ENCODE data around the gene WDR46. TPM values are rescaled to one million over a fixed set of nuclear protein-coding genes. Genes with fewer than 3 reads are reported as not detected.

Gene WDR46
- total and polyA plus RNA-seq, 2 of the 8 experiments (the other 6 are each of a cell fraction or from before 2014, with no cell fraction given), result 69.7 to 91.0 TPM

DNA sequence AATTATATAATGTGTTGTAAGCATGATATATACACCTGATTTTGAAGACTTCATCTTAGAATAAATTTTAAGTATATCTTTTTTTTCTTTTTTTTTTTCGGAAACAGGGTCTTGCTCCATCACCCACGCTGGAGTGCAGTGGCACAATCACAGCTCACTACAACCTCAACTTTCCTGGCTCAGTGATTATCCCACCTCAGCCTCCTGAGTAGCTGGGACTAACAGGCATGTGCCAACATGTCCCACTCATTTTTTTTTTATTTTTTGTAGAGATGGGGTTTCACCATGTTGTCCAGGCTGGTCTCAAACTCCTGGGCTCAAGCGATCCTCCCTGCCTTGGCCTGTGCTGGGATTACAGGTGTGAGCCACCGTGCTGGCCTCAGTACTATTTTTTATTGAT, 34.4 kb downstream of the WDR46 start:
- DNase-seq (ENCODE audit: low read depth in 1 of 2, low spot score in 2 of 2), result no peak
- TF ChIP-seq SP1 (IDR thresholded peaks at IDR 0.05; ENCODE audit: low read depth, low read length) (no peak), KDM1A (IDR thresholded peaks at IDR 0.05; ENCODE audit: borderline replicate concordance, low read length) (no peak), BCL11A (IDR thresholded peaks at IDR 0.05; ENCODE audit: low read depth in 2 of 2, low read length in 2 of 2) (no peak), TAF7 (optimal IDR thresholded peaks at IDR 0.05; ENCODE audit: borderline replicate concordance, low read depth, low read length) (no peak), KDM5A (IDR thresholded peaks at IDR 0.05; ENCODE audit: low read length) (no peak), PHF8 (conservative IDR thresholded peaks at IDR 0.05; ENCODE audit: low read depth, low read length) (no peak)
- H2BK120ac ChIP-seq (replicated peaks; ENCODE audit: low read depth, low read length), result no peak overlapping the region
- no peak overlapping the region for H2BK15ac ChIP-seq (ENCODE audit: low read length)
- H2AK5ac ChIP-seq (ENCODE audit: low read depth, low read length), result no peak overlapping the region
- H2BK20ac ChIP-seq (ENCODE audit: low read length), result no peak overlapping the region
- POLR2A ChIA-PET (ENCODE audit: partially characterized antibody), result interaction anchor here (1.0 to 3.9 kb wide), 7 partner anchors 8 to 283 kb away, joined by 3 to 25 read pairs (median 4); partner anchors contain the start of genes B3GALT4, RPS18 and VPS52
- no peak overlapping the region for H2AFZ ChIP-seq (ENCODE audit: low read length)
- peaks cover 3% of the 10 kb centered on the region; the same call in 1 of the 2 replicates for H3K23me2 ChIP-seq (ENCODE audit: low read depth, low read length)
- peaks cover 0 to 3% (median under 1%) of the 10 kb centered on the region in 4 experiments; a peak in 2 of 8 replicates for H3K36me3 ChIP-seq (ENCODE audit: control insufficient read depth in 2 of 4, insufficient read depth in 4 of 4, low read length in 3 of 4)
- CTCF ChIA-PET (ENCODE audit: partially characterized antibody), result interaction anchor here (0.7 to 1.3 kb wide), 4 partner anchors 9 to 182 kb away, joined by 3 read pairs; no protein-coding TSS in a partner anchor
- H3K23ac ChIP-seq (ENCODE audit: insufficient read length), result no peak overlapping the region
- H3K4me1 ChIP-seq (replicated peaks in 1 of 4; ENCODE audit: control insufficient read depth in 3 of 4, insufficient read depth in 4 of 4, low read length in 3 of 4), result peaks cover 0 to 4% (median 2%) of the 10 kb centered on the region in 4 experiments; a peak in 1 of 7 replicates
- no peaks in the 10 kb centered on the region for H3K79me2 ChIP-seq (ENCODE audit: control insufficient read depth in 1 of 2, insufficient read depth in 2 of 2, low read length in 2 of 2)
- no peaks in the 10 kb centered on the region for H3K27me3 ChIP-seq (replicated peaks in 1 of 4; ENCODE audit: control insufficient read depth in 3 of 4, extremely low read depth in 1 of 4, insufficient read depth in 3 of 4, low read length in 3 of 4)
- no peak overlapping the region for H4K91ac ChIP-seq (replicated peaks; ENCODE audit: insufficient read length, low read length)
- FAIRE-seq, result no peak
- no peak overlapping the region for H3K27ac ChIP-seq (ENCODE audit: low read depth, low read length)
- no peaks in the 10 kb centered on the region for H3K79me1 ChIP-seq (ENCODE audit: low read depth, low read length)
- no peak overlapping the region for H3K4me3 ChIP-seq (ENCODE audit: extremely low read depth in 1 of 4, insufficient read depth in 2 of 4, low read depth in 3 of 4, low read length in 4 of 4)
- H4K5ac ChIP-seq (ENCODE audit: insufficient read length, low read depth, low read length), result no peak overlapping the region
- no peak overlapping the region for H3K4me2 ChIP-seq (ENCODE audit: insufficient read depth in 1 of 2, low read depth in 2 of 2, low read length in 2 of 2)
- 100% methylated on average over 4 of the region's 4 CpGs; no CpG with 5 or more reads in 1 of the 2 experiments for WGBS, 2 experiments (ENCODE audit: extremely low coverage in 1 of 2, insufficient coverage in 1 of 2, insufficient read length in 1 of 2, insufficient replicate concordance in 2 of 2, low coverage in 1 of 2, low lambda C conversion rate in 2 of 2, missing lambda C conversion rate in 1 of 2)
- no peak overlapping the region for H3K14ac ChIP-seq (ENCODE audit: insufficient read length)
- H2BK12ac ChIP-seq (ENCODE audit: low read depth, low read length), result no peak overlapping the region
- no peak overlapping the region for H2BK5ac ChIP-seq (ENCODE audit: low read depth, low read length)
- H3K9ac ChIP-seq (replicated peaks in 1 of 4; ENCODE audit: extremely low read depth in 1 of 4, low read depth in 3 of 4, low read length in 3 of 4), result no peak overlapping the region
- H3K9me3 ChIP-seq (ENCODE audit: insufficient read depth in 2 of 2, low read depth in 1 of 2, low read length in 1 of 2), result 0 out of 4 replicates have a peak, but pooled peaks cover 0 to 2% of the 10 kb centered on the region in 2 experiments
- no peak overlapping the region for H3K56ac ChIP-seq (replicated peaks; ENCODE audit: insufficient read length, low read depth, low read length)
- H4K20me1 ChIP-seq (replicated peaks in 1 of 2; ENCODE audit: control insufficient read depth in 1 of 2, insufficient read depth in 2 of 2, low read length in 2 of 2), result no peaks in the 10 kb centered on the region
- H3K4ac ChIP-seq (replicated peaks; ENCODE audit: insufficient read length, low read depth, low read length), result no peak overlapping the region
- H3K18ac ChIP-seq (ENCODE audit: extremely low read depth, low read length), result no peak overlapping the region
- H4K8ac ChIP-seq (ENCODE audit: extremely low read depth, insufficient read depth, low read length), result no peak overlapping the region
